Muscle layer of duodenum (tissue), 2 donors: ENCODE results near the gene GPBAR1.

ENCODE experiments used
- H3K27ac ChIP-seq: one replicate; pipeline ENCODE4 v1.7.0; 2013; ENCODE audit warnings: mild to moderate bottlenecking, low read length
- H3K27me3 ChIP-seq: one replicate; pipeline ENCODE4 v1.7.0; 2013; ENCODE audit warnings: low read depth, mild to moderate bottlenecking, control low read depth, low read length
- H3K36me3 ChIP-seq, 2 donors: one replicate each; pipeline ENCODE4 v1.7.0; 2013; ENCODE audit warnings: low read length in 2 of 2, control low read depth in 1 of 2, mild to moderate bottlenecking in 1 of 2; ENCODE audit not compliant: insufficient read depth in 2 of 2, control insufficient read depth in 1 of 2
- H3K4me1 ChIP-seq, 2 donors: one replicate each; pipeline ENCODE4 v1.7.0; 2013; ENCODE audit warnings: low read length in 2 of 2, mild to moderate bottlenecking in 2 of 2, control low read depth in 1 of 2, moderate library complexity in 1 of 2; ENCODE audit not compliant: insufficient read depth in 2 of 2, control insufficient read depth in 1 of 2
- H3K4me3 ChIP-seq, 2 donors: one replicate each; pipeline ENCODE4 v1.7.0; 2013; ENCODE audit warnings: low read length in 2 of 2, low read depth in 1 of 2, mild to moderate bottlenecking in 1 of 2
- H3K9me3 ChIP-seq, 2 donors: one replicate each; pipeline ENCODE4 v1.7.0; 2013; ENCODE audit warnings: low read length in 2 of 2, control low read depth in 1 of 2, mild to moderate bottlenecking in 1 of 2; ENCODE audit not compliant: control insufficient read depth in 1 of 2
- donor health status: healthy.

The GPBAR1 gene, protein sequence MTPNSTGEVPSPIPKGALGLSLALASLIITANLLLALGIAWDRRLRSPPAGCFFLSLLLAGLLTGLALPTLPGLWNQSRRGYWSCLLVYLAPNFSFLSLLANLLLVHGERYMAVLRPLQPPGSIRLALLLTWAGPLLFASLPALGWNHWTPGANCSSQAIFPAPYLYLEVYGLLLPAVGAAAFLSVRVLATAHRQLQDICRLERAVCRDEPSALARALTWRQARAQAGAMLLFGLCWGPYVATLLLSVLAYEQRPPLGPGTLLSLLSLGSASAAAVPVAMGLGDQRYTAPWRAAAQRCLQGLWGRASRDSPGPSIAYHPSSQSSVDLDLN

DNA sequence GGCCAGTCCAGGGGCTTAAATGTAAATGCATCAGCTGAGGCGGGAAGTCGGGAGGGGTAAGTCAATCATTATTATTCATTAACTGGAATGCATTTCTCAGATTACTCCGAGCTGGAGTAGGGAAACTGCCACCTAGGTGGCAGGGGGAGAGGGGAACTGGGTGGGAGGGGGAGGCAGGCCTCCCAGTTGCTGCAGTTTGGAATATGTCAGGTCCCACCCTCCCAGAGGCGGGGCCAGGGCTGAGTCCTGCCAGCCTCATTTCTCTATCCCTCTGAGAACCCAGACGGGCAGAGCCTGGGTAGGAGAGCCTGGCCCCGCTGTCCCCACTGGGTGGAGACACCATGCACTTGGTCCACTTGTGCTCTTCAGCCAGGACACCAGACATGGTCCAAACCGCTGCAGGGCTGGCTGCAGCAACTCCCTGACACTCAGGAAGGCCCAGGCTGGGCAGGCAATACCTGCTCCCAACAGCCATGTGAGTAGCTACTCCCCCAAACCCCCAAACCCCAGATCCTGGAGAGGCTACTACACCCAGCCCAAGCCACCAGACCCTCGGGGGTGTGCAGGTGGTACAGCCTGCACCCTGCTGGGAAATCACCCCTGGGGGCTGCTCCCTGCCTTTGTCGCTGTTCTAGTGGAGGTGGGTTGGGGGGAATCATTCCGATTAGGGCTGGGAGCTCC lies at the start of gene GPBAR1:
GPBAR1 (plus strand) TSS at position 274 of the 681 bp plus-strand sequence. CDS start 1,710 bp downstream, outside the sequence.
- Histone ChIP-seq H3K4me1 (peaks cover 44 to 65% of the 10 kb centered on the region in 2 donors), H3K27me3 (no peaks in the 10 kb centered on the region), H3K36me3 (peaks cover 19 to 27% of the 10 kb centered on the region in 2 donors), H3K9me3 (no peaks in the 10 kb centered on the region), H3K4me3 (peak within 1 kb of the TSS; percentile 37 to 38), H3K27ac (peak within 1 kb of the TSS; percentile 74)

DNA sequence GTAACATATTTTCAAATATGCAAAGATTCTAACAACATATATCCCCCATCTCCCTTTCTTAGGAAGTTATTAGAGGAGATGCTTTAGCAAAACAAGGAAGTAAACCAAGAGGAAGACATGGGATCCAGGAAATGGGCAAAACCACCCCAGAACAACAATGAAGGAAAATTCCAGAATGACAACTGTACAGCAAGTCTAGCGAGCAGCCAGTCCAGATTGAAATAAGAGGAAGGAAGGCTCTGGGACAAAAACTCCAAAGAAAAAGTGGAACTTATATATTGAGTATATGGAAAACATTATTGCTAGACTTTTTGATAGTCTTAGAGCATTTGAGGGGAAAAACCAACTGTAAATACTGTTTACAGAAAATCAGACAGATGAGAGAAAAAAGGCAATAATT lies 46.7 kb upstream of the GPBAR1 start:
- no peak overlapping the region for H3K4me3 ChIP-seq
- peaks cover 0 to 4% of the 10 kb centered on the region in 2 donors for H3K36me3 ChIP-seq
- H3K27me3 ChIP-seq = no peaks in the 10 kb centered on the region
- H3K27ac ChIP-seq = no peak overlapping the region
- H3K4me1 ChIP-seq = peaks cover 5 to 10% of the 10 kb centered on the region in 2 donors
- no peaks in the 10 kb centered on the region for H3K9me3 ChIP-seq

DNA sequence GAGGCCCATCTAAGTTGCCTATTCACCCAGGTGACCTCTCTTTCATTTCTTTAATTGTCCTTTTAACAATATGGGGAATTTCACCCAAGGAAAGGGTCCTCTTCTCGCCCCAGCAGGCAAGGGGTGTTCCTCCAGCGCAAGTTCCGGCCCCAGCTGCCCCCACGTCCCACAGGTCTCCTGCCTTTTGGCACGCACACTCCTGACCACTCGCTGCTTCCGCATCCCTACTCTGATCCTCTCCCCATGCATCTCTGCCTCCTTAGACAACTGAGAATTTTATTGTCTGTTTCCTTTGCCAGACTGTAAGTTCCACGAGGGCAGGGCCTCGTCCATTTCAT lies 44.5 kb upstream of the GPBAR1 start:
- peaks cover 23 to 29% of the 10 kb centered on the region in 2 donors for H3K4me1 ChIP-seq
- H3K36me3 ChIP-seq = peaks cover under 1 to 4% of the 10 kb centered on the region in 2 donors
- H3K27me3 ChIP-seq = no peaks in the 10 kb centered on the region
- H3K4me3 ChIP-seq = peak overlapping the region; percentile 96
- H3K27ac ChIP-seq = peak overlapping the region; percentile 98
- no peaks in the 10 kb centered on the region for H3K9me3 ChIP-seq

DNA sequence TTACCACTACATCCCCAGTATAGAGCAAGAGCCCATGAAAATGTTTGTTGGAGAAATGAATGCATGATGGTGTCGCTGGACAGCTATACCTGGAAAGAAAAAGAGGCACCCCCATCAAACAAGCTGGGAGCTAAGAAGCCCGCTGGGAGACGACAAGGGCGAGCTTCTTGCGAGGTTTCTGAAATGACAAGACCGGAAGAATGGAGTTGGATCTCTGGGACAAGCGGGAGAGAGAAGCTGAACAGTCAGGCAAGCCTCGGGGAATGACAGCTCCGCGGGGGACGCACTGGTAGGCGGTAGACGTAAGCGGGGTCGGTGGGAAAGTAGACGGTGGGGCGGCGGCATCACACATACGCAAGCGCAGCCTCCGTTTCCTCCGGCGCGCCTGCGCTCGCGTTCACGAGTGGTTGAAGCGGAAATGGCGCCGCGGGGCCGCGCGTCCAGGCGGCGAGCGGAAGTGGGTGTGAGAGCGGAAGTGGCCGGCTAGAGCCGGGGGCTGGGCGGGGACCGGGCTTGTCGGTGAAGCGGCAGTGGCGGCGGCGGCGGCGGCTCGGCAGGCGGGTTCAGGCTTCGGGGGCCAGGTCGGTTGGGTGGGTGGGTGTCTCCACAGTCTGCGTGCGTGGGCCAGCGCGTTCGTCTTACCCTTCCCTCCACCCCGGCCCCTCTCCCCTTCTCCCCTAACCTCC lies 44.0 kb upstream of the GPBAR1 start, which contains the start of gene ARPC2:
ARPC2 (plus strand) TSS at position 516 of the 686 bp plus-strand sequence. CDS start 282 bp downstream, outside the sequence.
- Histone ChIP-seq H3K27me3 (no peaks in the 10 kb centered on the region), H3K27ac (peak within 1 kb of the TSS; percentile 98), H3K9me3 (no peaks in the 10 kb centered on the region), H3K4me3 (peak within 1 kb of the TSS; percentile 96), H3K36me3 (peaks cover 4% of the 10 kb centered on the region in 2 donors), H3K4me1 (peaks cover 26 to 34% of the 10 kb centered on the region in 2 donors)

DNA sequence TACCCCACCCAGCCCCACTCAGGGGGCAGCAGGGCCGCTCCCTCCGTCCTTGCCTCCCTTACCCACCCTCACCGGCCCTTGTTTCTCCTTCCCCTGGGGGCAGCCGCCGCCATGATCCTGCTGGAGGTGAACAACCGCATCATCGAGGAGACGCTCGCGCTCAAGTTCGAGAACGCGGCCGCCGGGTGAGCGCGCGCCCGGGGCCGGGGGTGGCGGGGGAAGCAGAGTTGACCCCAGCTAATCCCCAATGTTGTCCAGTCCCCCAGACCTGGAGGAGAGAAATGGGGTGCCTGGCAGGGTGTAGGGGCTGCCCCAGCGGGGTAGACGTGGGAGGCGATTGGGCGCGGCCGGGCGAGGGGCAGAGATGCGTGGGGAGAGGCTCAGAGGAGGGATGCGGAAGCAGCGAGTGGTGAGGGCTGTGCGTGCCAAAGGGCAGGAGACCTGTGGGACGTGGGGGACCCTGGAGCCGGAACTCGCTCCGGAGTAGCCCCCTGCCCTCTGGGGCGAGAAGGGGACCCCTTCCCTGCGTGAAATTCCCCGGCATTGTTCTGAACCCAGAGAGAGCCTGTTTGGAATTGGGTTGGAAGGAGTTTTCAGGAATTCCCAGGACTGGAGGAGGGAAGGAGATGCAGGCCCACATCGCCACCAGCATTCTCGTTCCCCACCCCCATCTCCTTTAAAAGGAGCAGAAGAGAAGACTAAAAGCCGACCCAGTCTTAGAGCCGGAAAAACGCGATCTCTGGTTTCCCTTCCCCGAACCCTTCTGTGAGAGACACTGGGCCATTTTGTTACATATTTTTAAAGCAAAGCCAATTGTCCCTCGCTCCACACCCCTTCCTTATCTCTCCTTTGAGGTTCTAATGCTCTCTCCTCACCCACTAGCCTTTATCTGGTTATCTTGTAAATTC lies 43.2 kb upstream of the GPBAR1 start:
- no peaks in the 10 kb centered on the region for H3K9me3 ChIP-seq
- no peaks in the 10 kb centered on the region for H3K27me3 ChIP-seq
- H3K27ac ChIP-seq = peak overlapping the region; percentile 70
- peak overlapping the region; percentile 74 to 96 for H3K4me3 ChIP-seq
- H3K36me3 ChIP-seq = peaks cover 4% of the 10 kb centered on the region in 2 donors
- peaks cover 26 to 42% of the 10 kb centered on the region in 2 donors for H3K4me1 ChIP-seq

DNA sequence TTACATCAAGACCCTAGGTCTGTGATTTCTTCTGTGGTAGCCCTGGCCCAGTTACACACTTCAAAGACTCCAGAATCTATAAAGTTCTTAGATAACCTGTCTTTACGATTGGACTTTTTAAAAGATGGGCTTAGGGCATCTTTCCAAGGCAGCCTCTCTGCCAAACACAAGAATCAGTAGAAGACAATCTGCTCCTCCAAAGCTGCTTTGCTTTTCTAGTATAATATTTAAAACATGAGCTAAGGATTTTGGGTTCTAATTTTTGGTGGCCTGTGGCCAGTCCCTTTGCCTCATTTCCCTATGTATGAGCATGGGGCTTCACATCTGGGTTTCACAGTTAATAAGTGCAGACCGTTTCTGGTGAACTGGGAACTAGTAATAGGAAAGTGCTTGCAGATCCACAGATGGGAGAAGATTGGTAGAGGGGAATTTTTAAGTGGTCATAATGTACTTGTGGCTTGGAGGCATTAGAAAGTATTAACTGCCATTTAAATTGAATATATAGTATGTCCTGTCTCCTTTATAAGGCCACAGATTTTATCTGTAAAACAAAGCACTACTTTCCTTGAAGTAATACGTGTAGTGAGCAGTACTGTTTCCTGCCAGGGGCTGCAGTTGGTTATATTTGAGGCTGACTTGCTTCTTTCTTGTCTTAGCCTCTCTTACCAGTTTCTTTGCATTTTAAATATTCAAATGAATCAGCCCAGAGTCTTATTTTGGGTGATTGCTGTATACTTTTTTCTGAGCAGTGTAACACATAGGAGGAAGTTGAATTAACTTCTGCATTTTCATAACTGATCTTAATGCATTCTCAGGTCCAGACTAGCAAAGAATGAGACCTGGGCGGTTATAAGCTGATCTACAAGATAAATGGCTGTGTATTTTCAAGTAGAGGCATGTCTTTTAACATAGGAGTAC lies 42.3 kb upstream of the GPBAR1 start:
- H3K27ac ChIP-seq = peak overlapping the region; percentile 70
- H3K4me1 ChIP-seq = peaks cover 31 to 51% of the 10 kb centered on the region in 2 donors
- H3K36me3 ChIP-seq = peaks cover 4% of the 10 kb centered on the region in 2 donors

DNA sequence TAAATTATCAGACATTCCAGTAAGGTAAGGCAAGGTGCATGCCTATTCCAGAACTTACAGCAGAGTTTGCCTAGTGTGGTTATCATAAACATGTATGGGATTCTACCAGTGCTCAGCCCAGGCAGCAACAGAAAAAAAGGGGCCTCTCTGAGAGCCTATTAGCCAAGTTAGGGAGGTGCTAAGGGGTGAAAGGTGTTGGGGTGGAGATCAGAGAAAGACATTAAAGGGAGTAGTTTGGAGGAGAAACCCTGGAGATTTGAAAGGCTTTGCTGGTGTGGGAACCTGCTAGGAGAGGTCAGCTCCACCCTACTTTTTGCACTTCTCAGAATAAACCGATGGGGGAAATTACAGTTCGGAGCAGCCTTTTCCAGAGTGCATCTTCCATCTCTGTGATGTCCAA lies 40.9 kb upstream of the GPBAR1 start:
- no peaks in the 10 kb centered on the region for H3K9me3 ChIP-seq
- H3K4me1 ChIP-seq = peaks cover 40 to 65% of the 10 kb centered on the region in 2 donors
- peaks cover 10% of the 10 kb centered on the region in 2 donors for H3K36me3 ChIP-seq
- no peak overlapping the region for H3K27ac ChIP-seq
- H3K4me3 ChIP-seq = peak overlapping the region; percentile 2 to 46
- no peaks in the 10 kb centered on the region for H3K27me3 ChIP-seq

More for the DNA sequence above, 42.3 kb upstream of the GPBAR1 start:
- Histone ChIP-seq H3K27me3 (no peaks in the 10 kb centered on the region), H3K9me3 (no peaks in the 10 kb centered on the region), H3K4me3 (peak overlapping the region; percentile 74 to 96)

DNA sequence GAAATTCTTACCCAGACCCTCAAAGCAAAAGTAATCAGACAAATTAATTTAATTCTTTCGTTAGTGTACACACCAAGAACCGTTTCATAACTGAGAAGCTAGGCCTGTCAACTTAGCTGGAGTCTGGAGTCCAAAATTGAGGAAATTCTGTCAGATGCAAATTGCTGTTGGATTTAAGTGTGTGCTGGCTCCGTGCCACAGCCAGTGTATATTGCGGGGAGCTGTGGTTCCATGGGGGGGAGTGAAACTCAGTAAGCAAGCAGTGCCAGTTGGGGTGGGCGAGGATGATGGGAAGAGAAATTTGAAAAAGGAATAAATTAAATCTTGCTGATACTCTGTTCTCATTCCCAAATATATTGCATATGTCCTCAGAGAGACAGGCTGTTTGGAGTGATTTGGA lies 39.8 kb upstream of the GPBAR1 start:
- Histone ChIP-seq H3K4me1 (peaks cover 40 to 65% of the 10 kb centered on the region in 2 donors), H3K27me3 (no peaks in the 10 kb centered on the region), H3K27ac (no peak overlapping the region)

DNA sequence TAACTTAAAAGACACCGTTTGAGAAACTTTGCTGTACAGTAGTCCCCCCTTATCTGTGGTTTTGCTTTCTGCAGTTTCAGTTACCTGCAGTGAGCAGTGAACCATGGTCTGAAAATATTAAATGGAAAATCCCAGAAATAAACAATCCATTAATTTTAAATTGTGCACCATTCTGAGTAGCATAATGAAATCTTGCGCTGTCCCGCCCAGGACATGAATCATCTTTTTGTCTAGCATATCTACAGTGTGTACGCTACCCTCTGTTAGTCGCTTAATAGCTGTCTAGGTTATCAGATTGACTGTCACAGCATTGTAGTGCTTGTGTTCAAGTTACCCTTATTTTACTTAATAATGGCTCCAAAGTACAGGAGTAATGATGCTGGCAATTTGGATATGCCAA lies 37.8 kb upstream of the GPBAR1 start:
- H3K27me3 ChIP-seq = no peaks in the 10 kb centered on the region
- H3K4me3 ChIP-seq = no peak overlapping the region
- H3K4me1 ChIP-seq = peaks cover 40 to 65% of the 10 kb centered on the region in 2 donors
- H3K9me3 ChIP-seq = no peaks in the 10 kb centered on the region
- H3K27ac ChIP-seq = peak overlapping the region; percentile 30
- peaks cover 13 to 21% of the 10 kb centered on the region in 2 donors for H3K36me3 ChIP-seq

More for the DNA sequence above, 39.8 kb upstream of the GPBAR1 start:
- H3K9me3 ChIP-seq = no peaks in the 10 kb centered on the region
- peak overlapping the region in 1 of 2 donors; percentile 26 for H3K4me3 ChIP-seq
- peaks cover 10 to 13% of the 10 kb centered on the region in 2 donors for H3K36me3 ChIP-seq

DNA sequence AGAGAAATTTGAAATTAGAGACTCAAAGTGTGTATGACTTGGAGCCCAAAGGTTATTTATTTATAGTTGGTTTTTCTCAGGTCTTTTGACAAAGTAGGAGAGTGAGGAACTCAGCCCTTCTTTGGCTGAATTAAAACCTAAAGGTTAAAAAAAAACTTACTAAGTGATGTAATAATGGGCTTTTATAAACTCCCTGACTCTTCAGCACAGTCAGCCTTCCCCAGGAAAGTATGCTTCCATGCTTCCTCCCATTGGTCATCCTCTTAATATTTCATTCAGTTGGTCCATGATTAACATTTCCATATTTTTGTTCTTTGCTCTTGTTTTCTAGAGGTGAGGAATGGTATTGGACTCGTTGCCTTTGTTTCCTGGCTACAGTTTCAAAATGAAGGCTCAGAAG lies 36.6 kb upstream of the GPBAR1 start:
- peaks cover 41 to 64% of the 10 kb centered on the region in 2 donors for H3K4me1 ChIP-seq
- no peak overlapping the region for H3K27ac ChIP-seq
- no peak overlapping the region for H3K4me3 ChIP-seq
- no peaks in the 10 kb centered on the region for H3K27me3 ChIP-seq
- H3K9me3 ChIP-seq = no peaks in the 10 kb centered on the region
- H3K36me3 ChIP-seq = peaks cover 22 to 32% of the 10 kb centered on the region in 2 donors
